ENCODE data around the gene ARHGAP19.
A peak's percentile ranks its signal among the peaks of the same experiment; 100 is the strongest.
"Not testable (repeated sequence)": the region's sequence is repeated elsewhere in the genome, so short reads cannot be mapped to it uniquely, and the experiment has no call there.

The ARHGAP19 gene

DNA sequence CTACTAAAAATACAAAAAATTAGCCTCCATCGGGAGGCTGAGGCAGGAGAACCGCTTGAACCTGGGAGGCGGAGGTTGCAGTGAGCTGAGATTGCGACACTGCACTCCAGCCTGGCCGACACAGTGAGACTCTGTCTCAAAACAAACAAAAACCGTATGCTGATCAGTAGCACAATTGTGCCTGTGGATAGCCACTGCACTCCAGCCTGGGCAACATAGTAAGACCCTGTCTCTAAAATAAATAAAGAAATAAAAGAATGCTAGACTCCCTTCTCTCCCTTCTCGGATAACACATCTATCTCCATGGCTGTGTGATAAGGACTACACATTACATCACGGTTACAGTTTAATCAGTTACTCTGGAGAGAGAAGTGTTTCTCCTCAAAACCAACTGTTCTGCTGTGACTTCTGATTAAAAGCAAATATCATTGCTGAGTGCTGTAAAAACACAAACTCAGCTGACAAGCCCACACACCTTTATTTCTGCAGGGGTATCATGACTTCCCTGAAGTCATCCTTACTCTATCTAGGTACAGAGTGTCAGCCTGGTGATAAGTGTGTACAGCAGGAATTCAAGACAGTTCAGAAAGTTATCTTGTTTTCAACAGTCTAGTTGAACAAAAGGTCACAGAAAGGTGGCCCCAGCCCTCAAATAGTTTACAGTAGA is 5.3 kb upstream of the ARHGAP19 start:
- no peaks in the 10 kb centered on the region for H3K9me3 ChIP-seq (ENCODE audit: insufficient read depth, low read length, severe bottlenecking)
- H3K4me2 ChIP-seq (ENCODE audit: insufficient read depth, low read length), result no peak overlapping the region
- no peaks in the 10 kb centered on the region for H4K20me1 ChIP-seq (ENCODE audit: insufficient read depth, low read length)
- no peak overlapping the region for H3K4me3 ChIP-seq (ENCODE audit: low read depth in 1 of 2, low read length in 2 of 2)
- TF ChIP-seq EZH2 (IDR thresholded peaks at IDR 0.05; ENCODE audit: borderline replicate concordance, low read depth, low read length, severe bottlenecking), result no peak
- TF ChIP-seq, protein P1, sequence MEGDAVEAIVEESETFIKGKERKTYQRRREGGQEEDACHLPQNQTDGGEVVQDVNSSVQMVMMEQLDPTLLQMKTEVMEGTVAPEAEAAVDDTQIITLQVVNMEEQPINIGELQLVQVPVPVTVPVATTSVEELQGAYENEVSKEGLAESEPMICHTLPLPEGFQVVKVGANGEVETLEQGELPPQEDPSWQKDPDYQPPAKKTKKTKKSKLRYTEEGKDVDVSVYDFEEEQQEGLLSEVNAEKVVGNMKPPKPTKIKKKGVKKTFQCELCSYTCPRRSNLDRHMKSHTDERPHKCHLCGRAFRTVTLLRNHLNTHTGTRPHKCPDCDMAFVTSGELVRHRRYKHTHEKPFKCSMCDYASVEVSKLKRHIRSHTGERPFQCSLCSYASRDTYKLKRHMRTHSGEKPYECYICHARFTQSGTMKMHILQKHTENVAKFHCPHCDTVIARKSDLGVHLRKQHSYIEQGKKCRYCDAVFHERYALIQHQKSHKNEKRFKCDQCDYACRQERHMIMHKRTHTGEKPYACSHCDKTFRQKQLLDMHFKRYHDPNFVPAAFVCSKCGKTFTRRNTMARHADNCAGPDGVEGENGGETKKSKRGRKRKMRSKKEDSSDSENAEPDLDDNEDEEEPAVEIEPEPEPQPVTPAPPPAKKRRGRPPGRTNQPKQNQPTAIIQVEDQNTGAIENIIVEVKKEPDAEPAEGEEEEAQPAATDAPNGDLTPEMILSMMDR (IDR thresholded peaks at IDR 0.05; ENCODE audit: borderline replicate concordance, extremely low read depth, low read length, poor library complexity, severe bottlenecking), result no peak
- H3K4me1 ChIP-seq (ENCODE audit: insufficient read depth, low read length), result peaks cover 6% of the 10 kb centered on the region; the same call in 1 of the 2 replicates
- no peaks in the 10 kb centered on the region for H3K27me3 ChIP-seq (ENCODE audit: insufficient read depth, low read length, poor library complexity)
- ATAC-seq (ENCODE audit: insufficient read depth, low read depth) (no peak), DNase-seq (no peak)
- no peaks in the 10 kb centered on the region for H3K36me3 ChIP-seq (ENCODE audit: insufficient read depth, low read length)
- H3K27ac ChIP-seq (ENCODE audit: low read length), result no peak overlapping the region
- no peaks in the 10 kb centered on the region for H3K79me2 ChIP-seq (ENCODE audit: insufficient read depth, low read length)
- no peak overlapping the region for H2AFZ ChIP-seq (ENCODE audit: low read depth, low read length)
- no peak overlapping the region for H3K9ac ChIP-seq (ENCODE audit: low read depth, low read length)

DNA sequence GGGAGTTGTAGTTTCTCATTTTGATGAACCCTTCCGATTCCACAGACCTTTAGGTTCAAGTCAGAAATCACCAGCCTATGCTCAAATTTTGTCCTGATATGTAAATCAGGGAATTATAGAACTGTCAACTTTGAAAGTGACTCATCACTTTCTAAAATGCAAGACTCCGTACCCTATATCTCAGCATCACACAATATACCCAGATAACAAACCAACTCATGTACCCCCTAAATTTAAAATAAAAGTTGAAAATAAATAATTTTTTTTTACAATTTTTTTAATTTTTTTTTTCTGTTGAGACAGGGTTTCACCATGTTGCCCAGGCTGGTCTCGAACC is 393 bp upstream of the ARHGAP19 start:
- DNase-seq (no peak), ATAC-seq (ENCODE audit: insufficient read depth, low read depth) (no peak)
- Histone ChIP-seq H4K20me1 (ENCODE audit: insufficient read depth, low read length) (no peaks in the 10 kb centered on the region), H3K27me3 (ENCODE audit: insufficient read depth, low read length, poor library complexity) (no peaks in the 10 kb centered on the region), H2AFZ (ENCODE audit: low read depth, low read length) (peak overlapping the region; percentile 84), H3K4me3 (ENCODE audit: low read depth in 1 of 2, low read length in 2 of 2) (peak overlapping the region in 1 of 2 experiments; percentile 79; a peak in 2 of 4 replicates), H3K4me2 (ENCODE audit: insufficient read depth, low read length) (peak overlapping the region; percentile 76), H3K9ac (ENCODE audit: low read depth, low read length) (peak overlapping the region; percentile 33), H3K4me1 (ENCODE audit: insufficient read depth, low read length) (peaks cover 25% of the 10 kb centered on the region), H3K36me3 (ENCODE audit: insufficient read depth, low read length) (peaks cover 7% of the 10 kb centered on the region; the same call in 1 of the 2 replicates), H3K27ac (ENCODE audit: low read length) (peak overlapping the region; percentile 70), H3K9me3 (ENCODE audit: insufficient read depth, low read length, severe bottlenecking) (no peaks in the 10 kb centered on the region), H3K79me2 (ENCODE audit: insufficient read depth, low read length) (peaks cover 44% of the 10 kb centered on the region)
- TF ChIP-seq, protein P1 (IDR thresholded peaks at IDR 0.05; ENCODE audit: borderline replicate concordance, extremely low read depth, low read length, poor library complexity, severe bottlenecking), result no peak
- TF ChIP-seq EZH2 (IDR thresholded peaks at IDR 0.05; ENCODE audit: borderline replicate concordance, low read depth, low read length, severe bottlenecking), result no peak

DNA sequence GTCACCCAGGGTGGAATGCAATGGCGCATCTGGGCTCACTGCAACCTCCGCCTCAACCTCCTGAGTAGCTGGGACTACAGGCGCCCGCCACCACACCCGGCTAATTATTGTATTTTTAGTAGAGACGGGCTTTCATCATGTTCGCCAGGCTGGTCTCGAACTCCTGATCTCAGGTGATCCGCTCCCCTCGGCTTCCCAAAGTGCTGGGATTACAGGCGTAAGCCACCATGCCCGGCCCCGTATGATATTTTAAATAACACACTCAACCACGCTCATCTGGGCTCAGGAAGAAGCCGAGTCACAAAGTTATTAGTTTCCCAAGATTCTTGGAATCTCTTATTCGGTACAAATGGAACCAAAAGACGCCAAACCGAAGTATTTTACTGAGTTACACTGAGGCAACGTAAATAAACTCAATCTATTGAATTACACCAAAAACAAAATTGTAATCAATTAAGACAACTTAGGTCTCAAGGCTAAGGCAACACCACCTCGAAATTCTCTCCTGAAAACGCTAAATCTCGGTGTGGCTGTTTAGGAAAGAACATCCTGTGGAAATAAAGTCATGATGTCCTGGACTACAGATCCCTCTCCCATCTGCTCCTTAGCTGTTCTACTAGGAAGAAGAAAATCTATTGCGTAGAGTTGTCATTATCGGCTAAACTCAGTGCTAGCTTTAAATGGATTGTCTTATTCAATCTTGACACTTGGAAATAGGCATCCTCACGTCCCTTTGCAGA is 910 bp downstream of the ARHGAP19 start:
- TF ChIP-seq EZH2 (IDR thresholded peaks at IDR 0.05; ENCODE audit: borderline replicate concordance, low read depth, low read length, severe bottlenecking), result no peak
- TF ChIP-seq, protein P1 (IDR thresholded peaks at IDR 0.05; ENCODE audit: borderline replicate concordance, extremely low read depth, low read length, poor library complexity, severe bottlenecking), result no peak
- H3K9me3 ChIP-seq (ENCODE audit: insufficient read depth, low read length, severe bottlenecking), result no peaks in the 10 kb centered on the region
- H3K79me2 ChIP-seq (ENCODE audit: insufficient read depth, low read length), result peaks cover 55% of the 10 kb centered on the region
- no peaks in the 10 kb centered on the region for H4K20me1 ChIP-seq (ENCODE audit: insufficient read depth, low read length)
- ATAC-seq (ENCODE audit: insufficient read depth, low read depth) (no peak), DNase-seq (no peak)
- peak overlapping the region; percentile 71 for H3K4me2 ChIP-seq (ENCODE audit: insufficient read depth, low read length)
- H3K36me3 ChIP-seq (ENCODE audit: insufficient read depth, low read length), result peaks cover 16% of the 10 kb centered on the region
- H3K4me3 ChIP-seq (ENCODE audit: low read depth in 1 of 2, low read length in 2 of 2), result peak overlapping the region; percentile 58 to 79
- peaks cover 25% of the 10 kb centered on the region for H3K4me1 ChIP-seq (ENCODE audit: insufficient read depth, low read length)
- peak overlapping the region; percentile 88 for H2AFZ ChIP-seq (ENCODE audit: low read depth, low read length)
- H3K9ac ChIP-seq (ENCODE audit: low read depth, low read length), result peak overlapping the region; percentile 90
- H3K27ac ChIP-seq (ENCODE audit: low read length), result peak overlapping the region; percentile 83
- H3K27me3 ChIP-seq (ENCODE audit: insufficient read depth, low read length, poor library complexity), result no peaks in the 10 kb centered on the region

DNA sequence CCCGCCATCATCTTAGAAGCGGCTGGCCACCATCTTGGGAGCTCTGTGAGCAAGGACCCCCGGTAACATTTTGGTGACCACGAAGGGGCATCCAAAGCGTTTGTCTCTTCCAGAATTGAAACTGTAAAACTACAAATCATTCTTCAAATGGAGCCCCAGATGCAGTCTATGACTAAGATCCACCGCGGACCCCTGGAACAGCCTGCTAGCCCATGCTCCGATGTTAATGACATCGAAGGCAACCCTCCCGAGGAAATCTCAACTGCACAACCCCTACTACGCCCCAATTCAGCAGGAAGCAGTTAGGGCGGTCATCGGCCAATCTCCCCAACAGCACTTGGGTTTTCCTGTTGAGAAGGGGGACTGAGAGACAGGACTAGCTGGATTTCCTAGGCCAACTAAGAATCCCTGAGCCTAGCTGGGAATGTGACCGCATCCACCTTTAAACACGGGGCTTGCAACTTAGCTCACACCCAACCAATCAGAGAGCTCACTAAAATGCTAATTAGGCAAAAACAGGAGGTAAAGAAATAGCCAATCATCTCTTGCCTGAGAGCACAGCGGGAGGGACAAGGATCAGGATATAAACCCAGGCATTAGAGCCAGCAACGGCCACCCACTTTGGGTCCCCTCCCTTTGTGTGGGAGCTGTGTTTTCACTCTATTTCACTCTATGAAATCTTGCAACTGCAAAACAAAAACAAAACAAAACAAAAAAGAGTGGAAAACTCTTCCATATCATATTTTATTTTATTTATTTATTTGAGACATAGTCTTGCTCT is 1.7 kb downstream of the ARHGAP19 start:
- Histone ChIP-seq H3K36me3 (ENCODE audit: insufficient read depth, low read length) (peaks cover 19% of the 10 kb centered on the region), H3K9ac (ENCODE audit: low read depth, low read length) (peak overlapping the region; percentile 90), H3K79me2 (ENCODE audit: insufficient read depth, low read length) (peaks cover 62% of the 10 kb centered on the region), H3K4me3 (ENCODE audit: low read depth in 1 of 2, low read length in 2 of 2) (peak overlapping the region; percentile 58 to 79; a peak in 2 of 4 replicates), H3K4me2 (ENCODE audit: insufficient read depth, low read length) (peak overlapping the region; percentile 71), H3K4me1 (ENCODE audit: insufficient read depth, low read length) (peaks cover 25% of the 10 kb centered on the region)
- ATAC-seq (ENCODE audit: insufficient read depth, low read depth); H4K20me1 ChIP-seq (ENCODE audit: insufficient read depth, low read length); H3K9me3 ChIP-seq (ENCODE audit: insufficient read depth, low read length, severe bottlenecking); H2AFZ ChIP-seq (ENCODE audit: low read depth, low read length); H3K27ac ChIP-seq (ENCODE audit: low read length); H3K27me3 ChIP-seq (ENCODE audit: insufficient read depth, low read length, poor library complexity); DNase-seq: not testable (repeated sequence)

DNA sequence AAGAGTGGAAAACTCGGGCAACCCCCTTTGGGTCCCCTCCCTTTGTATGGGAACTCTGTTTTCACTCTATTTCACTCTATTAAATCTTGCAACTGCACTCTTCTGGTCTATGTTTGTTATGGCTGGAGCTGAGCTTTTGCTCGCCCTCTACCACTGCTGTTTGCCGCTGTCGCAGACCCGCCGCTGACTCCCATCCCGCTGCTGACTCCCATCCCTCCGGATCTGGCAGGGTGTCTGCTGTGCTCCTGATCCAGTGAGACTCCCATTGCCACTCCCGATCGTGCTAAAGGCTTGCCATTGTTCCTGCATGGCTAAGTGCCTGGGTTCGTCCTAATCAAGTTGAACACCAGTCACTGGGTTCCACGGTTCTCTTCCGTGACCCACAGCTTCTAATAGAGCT is 2.4 kb downstream of the ARHGAP19 start:
- H3K36me3 ChIP-seq (ENCODE audit: insufficient read depth, low read length), result peaks cover 19% of the 10 kb centered on the region
- not testable (repeated sequence) for DNase-seq; H3K4me3 ChIP-seq (ENCODE audit: low read depth in 1 of 2, low read length in 2 of 2); ATAC-seq (ENCODE audit: insufficient read depth, low read depth); H3K9ac ChIP-seq (ENCODE audit: low read depth, low read length); H3K9me3 ChIP-seq (ENCODE audit: insufficient read depth, low read length, severe bottlenecking); H3K27me3 ChIP-seq (ENCODE audit: insufficient read depth, low read length, poor library complexity); H4K20me1 ChIP-seq (ENCODE audit: insufficient read depth, low read length); H3K27ac ChIP-seq (ENCODE audit: low read length); H2AFZ ChIP-seq (ENCODE audit: low read depth, low read length)
- H3K79me2 ChIP-seq (ENCODE audit: insufficient read depth, low read length), result peaks cover 68% of the 10 kb centered on the region
- peak overlapping the region; percentile 71; the same call in 1 of the 2 replicates for H3K4me2 ChIP-seq (ENCODE audit: insufficient read depth, low read length)
- peaks cover 25% of the 10 kb centered on the region for H3K4me1 ChIP-seq (ENCODE audit: insufficient read depth, low read length)
